ENCODE data around the gene RPTOR.

RPTOR gene

DNA sequence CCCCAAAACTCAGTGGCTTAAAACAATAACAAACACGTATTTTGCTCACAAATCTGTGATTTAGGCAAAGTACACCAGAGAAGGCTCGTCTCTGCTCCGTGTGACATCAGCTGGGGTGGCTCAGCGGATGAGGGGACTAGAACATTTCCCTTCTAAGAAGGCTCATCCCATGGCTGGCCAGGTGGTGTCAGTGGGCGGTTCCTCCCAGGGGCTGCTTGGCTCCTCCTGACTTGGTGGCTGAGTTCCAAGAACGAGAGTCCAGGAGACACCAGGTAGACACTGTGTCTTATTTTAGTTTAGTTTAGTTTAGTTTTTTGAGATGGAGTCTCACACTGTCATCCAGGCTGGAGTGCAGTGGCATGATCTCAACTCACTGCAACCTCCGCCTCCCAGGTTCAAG lies 441.4 kb downstream of the RPTOR start:
- DNase-seq (ENCODE audit: low read depth in 2 of 2, low spot score in 1 of 2) = no peak

DNA sequence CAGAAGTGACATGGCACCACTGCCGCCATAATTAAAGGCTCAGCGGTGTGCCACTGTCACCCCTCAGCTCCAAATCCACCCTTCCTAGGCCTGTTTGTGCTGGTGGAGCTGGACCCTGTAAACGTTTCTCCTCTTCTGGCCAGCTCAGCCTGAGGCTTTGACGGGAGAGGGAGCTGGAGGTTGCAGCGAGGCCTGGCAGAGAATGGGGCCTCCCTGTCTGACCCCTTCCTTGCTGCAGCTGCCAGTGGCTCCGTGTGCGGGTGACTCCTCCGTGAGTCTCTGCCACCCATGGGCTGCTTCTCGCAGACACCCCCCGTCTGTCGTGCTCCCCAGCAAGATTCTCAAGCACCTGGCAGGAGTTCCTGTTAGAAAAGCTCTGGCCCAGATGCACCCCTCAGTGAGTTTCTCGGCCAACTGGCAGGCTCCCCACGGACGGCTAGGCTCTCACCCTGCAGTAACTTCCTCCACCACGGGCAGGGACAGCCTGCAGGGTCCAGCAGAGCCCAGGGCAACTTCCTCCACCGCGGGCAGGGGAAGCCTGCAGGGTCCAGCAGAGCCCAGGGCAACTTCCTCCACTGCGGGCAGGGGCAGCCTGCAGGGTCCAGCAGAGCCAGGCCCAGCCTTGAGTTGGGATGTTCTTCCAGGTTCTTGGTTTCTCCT lies 442.3 kb downstream of the RPTOR start:
- DNase-seq (ENCODE audit: low read depth in 2 of 2, low spot score in 1 of 2) = no peak

DNA sequence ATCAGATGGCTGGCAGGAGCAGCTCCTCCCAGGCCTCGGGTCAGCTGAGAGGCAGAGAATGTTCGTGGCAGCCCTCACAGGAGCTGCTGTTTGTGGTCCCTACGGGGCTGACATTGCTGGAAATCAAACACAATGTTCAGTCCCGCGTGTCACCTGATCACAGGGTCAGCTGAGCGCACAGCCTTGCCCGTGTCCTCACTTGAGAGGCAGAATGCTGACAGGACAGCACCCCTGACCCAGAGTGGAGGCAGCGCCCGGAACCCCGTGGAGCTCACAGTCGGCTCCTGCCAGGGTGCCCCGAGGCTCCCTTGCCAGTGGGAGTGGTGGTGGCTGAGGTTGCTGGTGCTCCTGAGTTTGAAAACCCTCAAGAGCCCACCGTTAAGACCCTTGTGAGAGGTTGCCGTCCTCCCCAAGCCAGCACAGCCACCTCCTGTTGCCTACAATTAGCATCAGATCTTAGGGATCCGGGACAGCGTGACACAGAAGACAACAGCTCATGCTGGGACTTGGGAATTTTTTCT lies 443.4 kb downstream of the RPTOR start:
- no peak for DNase-seq (ENCODE audit: low read depth in 2 of 2, low spot score in 1 of 2)

DNA sequence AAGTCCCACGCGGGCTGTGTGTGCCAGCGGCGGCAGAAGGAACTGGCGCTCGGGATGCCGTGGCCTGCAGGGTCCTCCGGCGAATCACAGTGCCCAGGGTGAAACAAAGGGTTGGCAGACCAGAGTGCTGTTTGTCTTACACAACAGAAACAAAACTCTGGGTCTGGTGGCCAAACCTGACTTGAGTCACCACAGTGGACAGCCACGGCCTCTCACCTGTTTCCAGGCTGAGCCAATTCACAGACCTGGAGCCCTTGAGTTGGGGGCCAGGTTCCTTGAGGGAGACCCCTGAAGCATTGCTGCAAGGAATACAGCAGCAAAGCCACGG lies 444.9 kb downstream of the RPTOR start:
- DNase-seq (ENCODE audit: low read depth in 2 of 2, low spot score in 1 of 2) = no peak

DNA sequence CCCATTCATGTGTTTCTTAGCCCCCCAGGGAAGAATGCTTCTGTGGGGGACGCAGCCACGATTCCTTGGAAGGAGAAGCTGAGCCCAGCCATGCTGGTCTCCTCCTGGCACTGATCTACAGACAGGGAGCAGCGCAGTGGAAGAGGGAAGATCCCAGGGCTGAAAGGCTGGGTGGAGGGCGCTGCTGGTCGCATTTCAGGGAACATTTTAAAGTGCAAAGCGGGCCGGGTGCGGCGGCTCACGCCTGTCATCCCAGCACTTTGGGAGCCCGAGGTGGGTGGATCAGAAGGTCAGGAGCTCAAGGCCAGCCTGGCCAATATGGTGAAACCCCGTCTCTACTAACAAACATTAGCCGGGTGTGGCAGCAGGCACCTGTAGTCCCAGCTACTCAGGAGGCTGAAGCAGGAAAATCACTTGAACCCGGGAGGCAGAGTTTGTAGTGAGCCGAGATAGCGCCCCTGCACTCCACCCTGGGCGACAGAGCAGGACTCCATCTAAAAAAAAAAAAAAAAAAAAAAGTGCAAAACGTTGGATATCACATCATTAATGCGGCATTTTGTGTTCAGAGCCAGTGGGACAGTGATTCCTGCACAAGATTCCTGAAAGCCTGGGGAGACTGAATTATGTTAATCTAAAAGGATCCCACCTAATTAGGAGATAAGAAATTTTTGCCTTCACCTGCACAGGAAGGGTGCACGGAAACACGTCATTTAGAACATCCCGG lies 446.4 kb downstream of the RPTOR start:
- DNase-seq (ENCODE audit: low read depth in 2 of 2, low spot score in 1 of 2) = no peak

DNA sequence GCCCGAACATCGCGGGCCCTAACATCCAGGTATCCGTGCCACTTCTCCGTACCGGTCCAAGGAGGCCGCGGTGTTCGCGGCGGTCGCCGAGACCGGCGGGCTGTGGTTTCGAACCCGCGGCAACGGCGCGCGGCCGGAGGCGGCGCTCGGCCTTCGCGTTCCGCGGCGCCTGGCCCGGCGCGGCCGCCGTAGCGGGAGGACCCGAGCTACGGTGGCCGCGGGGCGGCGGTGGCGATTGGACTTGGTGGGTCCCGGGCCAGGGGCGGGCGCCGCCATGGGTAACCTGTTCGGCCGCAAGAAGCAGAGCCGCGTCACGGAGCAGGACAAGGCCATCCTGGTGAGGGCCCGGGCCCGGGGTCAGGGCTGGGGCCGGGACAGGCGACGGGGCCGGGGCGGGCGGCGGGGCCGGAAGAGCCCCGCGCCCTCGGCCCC lies 447.0 kb downstream of the RPTOR start, which contains the start of gene CHMP6:
CHMP6 (plus strand) TSS at position 197 of the 432 bp plus-strand sequence; CDS start at position 275, 78 bp downstream.
- DNase-seq (ENCODE audit: low read depth in 2 of 2, low spot score in 1 of 2) = peak; percentile 21 to 33

DNA sequence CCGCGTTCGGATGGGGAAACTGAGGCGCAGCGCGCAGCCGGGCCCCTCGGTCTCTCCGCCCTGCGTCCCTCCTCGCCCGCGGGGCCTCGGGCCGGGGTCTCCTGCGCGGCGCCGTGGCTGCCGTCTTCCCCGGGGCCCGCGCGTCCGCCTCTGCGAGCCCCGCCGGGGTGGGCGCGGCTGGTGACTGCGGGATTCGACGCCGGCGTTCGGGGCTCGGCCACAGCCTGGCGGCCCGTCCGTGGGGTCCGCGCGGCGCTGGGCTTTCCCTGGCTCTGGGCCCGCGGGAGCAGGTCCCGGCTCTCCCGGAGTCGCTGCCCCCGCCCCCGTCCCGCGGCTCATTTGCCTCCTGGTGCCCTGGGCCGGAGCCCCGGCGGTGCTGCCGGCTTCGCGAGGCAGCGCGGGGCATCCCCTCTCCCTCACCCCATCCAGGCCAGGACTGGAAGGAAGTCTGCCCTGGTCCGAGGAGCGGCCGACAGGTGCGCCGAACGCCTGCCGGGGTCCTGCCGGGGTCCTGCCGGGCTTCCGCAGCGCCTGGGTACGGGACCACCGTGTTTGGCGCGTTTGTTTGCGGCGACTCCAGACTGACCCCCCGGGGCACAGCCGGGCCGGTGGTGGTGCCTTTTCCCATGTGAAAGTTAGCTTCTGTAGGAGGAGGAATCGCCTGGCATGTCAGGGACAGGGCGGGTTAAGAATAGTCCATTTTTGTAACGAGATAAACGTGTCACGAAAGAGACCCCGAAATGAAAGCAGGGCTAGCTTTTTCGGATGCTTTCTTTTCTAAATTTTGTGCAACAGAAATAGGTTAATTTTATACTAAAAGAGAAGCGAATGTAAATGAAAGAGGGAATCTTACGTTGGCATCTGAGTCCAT lies 447.7 kb downstream of the RPTOR start:
- DNase-seq (ENCODE audit: low read depth in 2 of 2, low spot score in 1 of 2) = no peak

DNA sequence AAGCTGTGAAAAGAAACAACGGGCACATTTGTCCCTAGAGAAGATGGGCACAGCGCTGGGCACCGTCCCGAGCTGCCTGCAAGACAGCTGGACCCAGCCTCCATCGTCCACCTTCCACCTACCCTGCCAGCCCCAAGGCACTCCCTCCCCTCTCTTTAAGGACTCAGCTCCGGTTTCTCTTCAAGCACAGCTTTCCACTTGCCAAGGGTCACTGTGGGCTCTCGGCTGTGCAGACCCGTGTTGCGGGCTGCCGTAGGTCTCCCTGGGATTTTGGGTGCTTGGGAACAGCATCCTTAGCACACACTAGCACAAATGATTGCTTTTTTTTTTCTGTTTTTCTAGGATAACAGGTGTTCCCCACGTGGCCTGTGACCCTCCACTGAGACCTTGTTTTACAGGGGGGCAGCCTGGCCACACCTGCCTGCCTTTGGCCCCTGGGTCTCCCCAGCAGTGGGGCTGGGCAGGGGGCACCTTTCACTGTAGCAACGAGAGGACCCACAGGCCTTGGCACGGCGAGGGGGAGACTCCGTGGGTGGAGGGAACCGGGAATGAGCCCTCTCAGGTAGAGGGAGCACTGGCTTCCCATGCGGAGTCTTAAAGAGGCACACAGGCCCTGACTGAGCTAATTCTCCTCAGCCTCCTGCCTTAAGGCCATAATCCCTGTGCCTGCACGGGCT lies 448.4 kb downstream of the RPTOR start:
- no peak for DNase-seq (ENCODE audit: low read depth in 2 of 2, low spot score in 1 of 2)

DNA sequence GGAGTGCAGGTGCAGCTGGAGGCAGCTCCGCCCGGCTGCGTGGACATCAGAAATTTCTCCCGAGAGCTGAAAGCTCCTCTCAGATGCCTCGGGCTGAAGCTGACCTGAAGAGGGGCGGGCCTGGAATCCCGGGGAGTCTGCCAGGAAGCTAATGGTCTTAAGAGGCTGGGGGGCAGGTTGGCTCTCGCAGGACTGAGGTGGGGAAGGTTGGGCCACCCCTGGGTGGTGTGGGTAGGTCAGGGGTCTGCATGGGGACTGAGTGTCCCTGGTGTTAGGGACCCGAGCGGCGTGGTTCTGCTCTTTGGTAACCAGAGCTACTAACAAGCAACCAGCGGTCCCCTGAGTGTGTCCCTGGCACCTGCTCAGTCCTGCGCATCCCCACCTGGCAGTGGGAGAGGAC lies 450.5 kb downstream of the RPTOR start:
- no peak for DNase-seq (ENCODE audit: low read depth in 2 of 2, low spot score in 1 of 2)

DNA sequence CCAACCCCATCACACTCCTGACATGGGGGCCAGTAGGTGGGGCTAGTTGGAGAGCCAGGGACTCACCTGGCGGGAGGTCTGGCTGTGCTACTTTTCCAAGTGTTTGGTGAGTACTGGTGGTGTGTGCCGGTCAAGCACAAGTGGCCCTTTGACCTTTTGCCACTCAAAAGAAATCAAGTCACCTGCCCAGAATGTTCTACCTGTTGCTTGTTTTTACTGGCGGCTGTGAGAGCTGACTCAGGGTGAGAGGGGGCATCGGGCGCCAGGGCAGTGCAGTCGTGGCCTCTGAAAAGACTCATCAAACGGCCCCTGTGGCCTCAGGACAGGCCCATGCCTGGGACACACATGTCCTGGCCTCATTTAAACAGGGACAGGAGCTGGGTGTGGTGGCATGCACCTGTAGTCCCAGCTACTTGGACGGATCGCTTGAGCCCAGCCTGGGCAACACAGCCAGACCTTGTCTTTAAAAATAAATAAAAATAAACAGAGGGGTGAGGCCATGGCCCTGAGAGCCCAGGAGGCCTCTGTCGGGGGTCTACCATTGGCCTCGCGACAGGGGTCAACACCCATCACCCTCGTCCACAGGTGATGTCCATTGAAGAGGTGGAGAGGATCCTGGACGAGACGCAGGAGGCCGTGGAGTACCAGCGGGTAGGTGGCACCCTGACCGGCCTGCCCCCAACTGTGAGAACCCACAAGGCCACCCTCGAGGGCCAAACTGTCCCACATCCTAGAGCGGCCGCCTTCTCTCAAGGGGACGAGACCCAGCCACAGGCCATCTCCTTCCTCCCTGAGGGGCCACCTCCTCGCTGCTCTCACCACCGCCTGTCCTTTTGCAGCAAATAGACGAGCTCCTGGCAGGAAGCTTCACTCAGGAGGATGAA lies 452.0 kb downstream of the RPTOR start:
- DNase-seq (ENCODE audit: low read depth in 2 of 2, low spot score in 1 of 2) = no peak

DNA sequence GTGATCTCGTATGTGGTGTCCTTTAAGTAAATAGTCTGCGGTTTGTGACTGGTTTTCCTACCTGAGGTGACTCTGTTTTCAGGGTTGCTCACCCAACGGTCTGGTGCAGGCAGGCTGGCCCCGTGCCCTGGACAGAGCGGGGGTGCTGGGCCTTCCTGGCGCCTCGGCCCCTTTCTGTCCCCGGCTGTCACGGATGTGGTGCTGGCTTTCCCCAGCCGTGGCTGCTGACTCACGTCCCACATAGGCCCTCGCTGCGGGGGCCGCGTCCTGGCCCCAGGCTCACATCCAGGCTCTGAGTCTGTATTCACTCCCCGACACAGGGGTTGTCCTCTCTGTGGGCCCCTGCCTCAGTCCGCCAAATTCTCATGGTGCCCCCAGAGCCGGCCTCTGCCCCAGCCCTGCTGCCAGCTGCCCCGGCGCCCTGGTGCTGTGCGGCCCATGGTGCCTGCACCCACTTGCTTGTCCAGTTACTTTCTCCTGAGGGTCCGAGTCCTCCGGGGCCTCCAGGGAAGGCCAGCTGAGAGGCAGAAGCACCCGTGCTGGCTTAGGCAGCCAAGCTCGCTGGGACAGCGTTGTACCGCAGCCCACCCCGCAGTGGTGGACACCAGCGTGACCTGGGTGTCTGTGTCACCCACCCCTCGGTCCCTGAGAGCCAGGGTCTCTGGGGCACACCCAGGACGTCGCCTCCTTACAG lies 452.9 kb downstream of the RPTOR start:
- DNase-seq (ENCODE audit: low read depth in 2 of 2, low spot score in 1 of 2) = no peak

DNA sequence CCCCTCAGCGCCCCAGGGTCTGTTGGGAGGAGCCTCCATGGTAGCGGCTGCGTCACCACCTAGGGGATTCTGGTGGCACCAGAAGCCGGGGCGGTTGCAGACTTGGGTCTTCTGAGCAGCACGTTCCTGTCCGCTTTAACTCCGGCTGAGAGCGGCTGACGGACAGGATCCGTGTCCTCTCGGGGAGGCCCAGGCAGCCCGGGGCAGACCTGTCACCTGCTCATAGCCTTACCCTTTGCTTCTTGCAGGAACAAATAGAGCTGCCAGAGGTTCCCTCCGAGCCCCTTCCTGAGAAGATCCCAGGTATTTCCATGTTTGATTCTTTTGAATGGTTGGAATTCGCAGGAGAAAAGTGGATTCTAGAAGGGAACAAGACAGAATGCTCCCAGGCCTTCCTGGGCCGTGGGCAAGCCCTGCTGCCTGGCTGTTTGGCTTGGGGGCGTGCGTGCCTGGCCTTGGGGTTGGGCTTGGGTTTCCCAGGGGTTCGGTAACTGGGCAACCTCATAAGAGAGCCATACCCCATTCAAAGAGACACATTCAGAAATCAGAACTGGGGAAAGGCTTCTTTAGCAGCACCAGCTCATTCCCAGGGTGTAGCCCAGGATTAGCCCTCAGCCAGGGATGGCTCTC lies 453.6 kb downstream of the RPTOR start:
- no peak for DNase-seq (ENCODE audit: low read depth in 2 of 2, low spot score in 1 of 2)

DNA sequence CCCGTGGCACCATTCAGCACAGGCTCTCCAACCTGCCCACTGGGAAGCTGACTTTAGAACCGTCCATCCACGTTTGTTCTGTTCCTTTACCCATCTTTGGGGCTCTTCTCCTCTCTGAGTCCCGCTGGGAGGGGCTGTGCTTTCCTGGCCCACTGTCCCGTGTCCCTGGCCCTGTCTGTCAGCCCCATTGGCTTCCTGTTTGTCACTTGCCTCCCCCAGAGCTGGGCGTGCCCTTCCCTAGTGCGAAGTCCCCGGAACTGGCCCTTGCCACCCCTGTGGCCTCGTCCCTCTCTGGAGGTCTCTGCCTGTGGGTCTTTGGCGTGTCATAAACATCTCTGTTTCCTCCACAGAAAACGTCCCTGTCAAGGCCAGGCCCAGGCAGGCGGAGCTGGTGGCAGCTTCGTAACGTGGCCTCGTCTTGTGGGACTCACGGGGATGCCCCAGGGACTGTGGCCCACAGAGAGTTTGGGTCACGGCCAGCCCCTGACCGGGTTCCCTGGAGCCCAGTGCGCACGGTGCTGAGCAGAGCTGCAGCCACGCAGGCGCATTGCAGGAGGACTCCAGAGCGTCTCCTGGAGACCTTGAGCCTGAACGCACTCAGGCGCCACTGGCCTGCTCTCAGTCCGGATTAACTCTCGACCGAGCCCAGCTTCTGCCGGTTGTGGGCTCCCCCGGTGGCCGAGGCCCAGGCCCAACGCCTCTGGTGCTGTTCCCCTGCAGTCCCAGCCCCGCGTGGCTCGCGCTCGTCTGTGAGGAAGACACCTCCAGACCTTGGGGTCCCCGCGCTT lies 454.3 kb downstream of the RPTOR start:
- no peak for DNase-seq (ENCODE audit: low read depth in 2 of 2, low spot score in 1 of 2)

DNA sequence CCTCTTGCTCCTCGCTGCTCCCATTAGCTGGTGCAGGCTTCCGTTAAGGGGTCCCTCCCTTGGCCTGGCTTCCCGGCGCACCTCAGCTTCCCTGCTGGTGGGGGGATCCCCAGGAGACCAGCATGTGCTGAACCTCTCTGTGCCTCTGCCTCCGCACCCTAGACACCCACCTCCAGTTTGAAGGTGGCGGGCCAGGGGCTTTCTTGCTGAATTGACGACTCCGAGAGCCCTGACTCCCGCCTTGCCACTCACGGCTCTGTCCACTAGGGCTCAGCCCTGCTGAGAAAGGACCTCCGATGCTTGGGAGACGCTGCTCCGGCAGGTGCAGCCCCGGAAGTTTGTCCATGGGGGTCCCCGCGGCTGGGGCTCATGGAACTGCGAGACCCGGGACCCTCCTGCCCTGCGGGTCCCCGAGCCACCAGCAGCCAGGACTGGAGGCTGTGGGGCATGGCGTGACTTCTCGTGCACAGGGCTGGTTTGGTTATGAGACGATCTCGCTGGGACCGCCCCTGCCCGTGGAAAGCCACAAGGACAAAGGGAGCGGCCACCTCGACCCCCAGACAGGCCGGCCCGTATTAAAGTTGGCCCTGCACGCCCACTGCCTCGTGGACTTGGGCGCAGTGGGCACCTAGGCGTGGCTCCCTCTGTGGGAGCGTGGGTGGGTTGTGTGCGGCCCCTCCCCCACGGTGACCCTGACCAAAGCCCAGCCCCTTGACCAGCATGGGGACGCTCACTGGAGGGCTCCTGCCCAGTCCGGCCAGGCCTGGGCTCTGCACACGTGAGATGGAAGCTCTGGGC lies 455.1 kb downstream of the RPTOR start:
- DNase-seq (ENCODE audit: low read depth in 2 of 2, low spot score in 1 of 2) = no peak

DNA sequence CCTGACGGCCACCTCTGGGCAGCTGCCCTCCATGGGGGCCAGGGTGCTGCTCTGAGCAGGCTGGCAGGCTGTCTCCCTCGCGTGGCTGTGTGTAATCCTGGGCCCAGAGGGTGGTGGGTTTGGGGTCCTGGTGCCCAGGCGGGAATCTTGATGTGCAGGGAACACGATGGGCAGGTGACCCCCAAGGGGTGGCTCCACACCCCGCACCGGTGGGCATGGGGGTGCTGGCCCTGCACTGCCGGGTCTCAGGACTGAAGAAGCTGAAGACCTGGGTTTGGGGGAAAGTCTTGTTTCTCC lies 455.6 kb downstream of the RPTOR start:
- no peak for DNase-seq (ENCODE audit: low read depth in 2 of 2, low spot score in 1 of 2)

DNA sequence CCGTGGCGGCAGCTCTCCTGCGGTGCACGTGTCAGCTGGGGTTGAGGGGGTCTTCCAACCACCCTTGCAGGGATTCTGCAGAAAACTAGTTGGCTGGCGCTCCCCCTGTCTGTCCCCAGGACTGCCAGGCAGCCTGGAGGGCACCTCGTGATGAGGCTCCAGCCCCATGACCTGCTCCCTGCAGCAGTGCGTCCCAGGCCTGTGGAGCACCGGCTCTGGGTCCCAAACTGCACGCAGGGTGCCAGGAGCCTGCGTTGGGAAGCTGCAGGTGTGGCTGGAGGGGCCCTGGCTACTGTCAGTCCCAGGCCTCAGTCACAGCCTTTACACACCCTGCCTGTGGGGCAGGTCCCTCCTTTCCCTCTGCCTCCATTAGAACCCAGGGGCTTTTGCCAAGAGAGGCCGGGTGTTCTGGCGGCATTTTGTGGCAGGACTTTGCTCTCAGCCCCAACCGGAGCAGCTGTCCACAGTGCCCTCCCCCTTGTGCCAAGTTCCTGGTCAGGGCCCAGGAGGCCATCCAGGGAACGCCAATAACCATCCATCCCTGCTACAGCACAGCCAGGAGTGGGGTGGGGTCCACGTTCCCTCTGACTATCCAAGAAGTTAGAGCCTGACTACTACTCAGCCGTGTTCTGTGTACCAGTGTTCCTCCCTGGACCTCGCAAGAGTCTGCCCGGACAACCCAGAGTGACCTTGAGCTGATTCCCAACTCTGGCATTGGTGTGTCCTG lies 456.2 kb downstream of the RPTOR start:
- DNase-seq (ENCODE audit: low read depth in 2 of 2, low spot score in 1 of 2) = no peak

DNA sequence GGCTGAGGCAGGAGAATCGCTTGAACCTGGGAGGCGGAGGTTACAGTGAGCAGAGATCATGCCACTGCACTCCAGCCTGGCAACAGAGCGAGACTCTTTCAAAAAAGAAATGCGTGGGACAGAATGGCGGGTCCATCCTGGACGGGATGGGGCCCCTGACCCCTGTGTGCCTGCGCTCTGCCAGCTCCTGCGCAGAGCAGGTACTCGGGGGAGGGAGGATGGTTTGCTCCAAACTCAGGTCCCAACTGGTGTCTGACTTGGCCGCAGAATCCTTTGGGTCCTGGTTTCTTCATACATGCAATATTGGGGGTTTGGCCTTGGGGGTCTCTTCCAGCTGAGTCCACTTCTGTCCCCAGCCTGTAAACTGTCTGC lies 457.4 kb downstream of the RPTOR start:
- DNase-seq (ENCODE audit: low read depth in 2 of 2, low spot score in 1 of 2) = no peak

All from stimulated activated CD8-positive, alpha-beta memory T cell treated with anti-CD3 and anti-CD28 coated beads, Interleukin-4, amount 100 ng/mL, for 1 hour (primary cell).